HG03097 (cell line): ENCODE results near the gene FIBCD1.

Experiments
- ATAC-seq: cut with Tn5 transposase; IDR thresholded peaks from one replicate; pipeline ENCODE4 v1.9.1; 2021; ENCODE audit not compliant: unreplicated experiment, low FRiP score

The FIBCD1 gene

GRCh38 chr9:130868230-130868629 lies 70.8 kb downstream of the FIBCD1 start:
- no peak for ATAC-seq

- no peak for ATAC-seq
Observed at GRCh38 chr9:130867556-130867955, 71.5 kb downstream of the FIBCD1 start.

GRCh38 chr9:130866474-130866965 lies 72.5 kb downstream of the FIBCD1 start:
- no peak for ATAC-seq

GRCh38 chr9:130865921-130866320 lies 73.1 kb downstream of the FIBCD1 start:
- no peak for ATAC-seq

- ATAC-seq, result no peak
Observed at GRCh38 chr9:130864541-130864940, 74.5 kb downstream of the FIBCD1 start.

- ATAC-seq, result no peak
Observed at GRCh38 chr9:130862747-130863146, 76.3 kb downstream of the FIBCD1 start.

- ATAC-seq, result no peak
Observed at GRCh38 chr9:130862217-130862616, 76.8 kb downstream of the FIBCD1 start.

GRCh38 chr9:130861372-130862180 lies 77.5 kb downstream of the FIBCD1 start:
- ATAC-seq, result no peak

- ATAC-seq, result no peak
Observed at GRCh38 chr9:130860458-130861316, 78.4 kb downstream of the FIBCD1 start.

GRCh38 chr9:130858739-130859705 lies 80.0 kb downstream of the FIBCD1 start:
- ATAC-seq, result no peak

GRCh38 chr9:130857864-130858738 lies 80.9 kb downstream of the FIBCD1 start:
- no peak for ATAC-seq

- no peak for ATAC-seq
Observed at GRCh38 chr9:130856474-130856873, 82.6 kb downstream of the FIBCD1 start.

- no peak for ATAC-seq
Observed at GRCh38 chr9:130854835-130855234, 84.2 kb downstream of the FIBCD1 start.

- ATAC-seq, result no peak
Observed at GRCh38 chr9:130854092-130854491, 85.0 kb downstream of the FIBCD1 start.

- no peak for ATAC-seq
Observed at GRCh38 chr9:130852801-130853200, 86.2 kb downstream of the FIBCD1 start.
